ENCODE data around the gene ATP6V1F. TPM values are rescaled to one million over a fixed set of nuclear protein-coding genes. Genes with fewer than 3 reads are reported as not detected.

ATP6V1F gene
- polyA plus RNA-seq, 4 donors = 145 to 239 (median 191) TPM

DNA sequence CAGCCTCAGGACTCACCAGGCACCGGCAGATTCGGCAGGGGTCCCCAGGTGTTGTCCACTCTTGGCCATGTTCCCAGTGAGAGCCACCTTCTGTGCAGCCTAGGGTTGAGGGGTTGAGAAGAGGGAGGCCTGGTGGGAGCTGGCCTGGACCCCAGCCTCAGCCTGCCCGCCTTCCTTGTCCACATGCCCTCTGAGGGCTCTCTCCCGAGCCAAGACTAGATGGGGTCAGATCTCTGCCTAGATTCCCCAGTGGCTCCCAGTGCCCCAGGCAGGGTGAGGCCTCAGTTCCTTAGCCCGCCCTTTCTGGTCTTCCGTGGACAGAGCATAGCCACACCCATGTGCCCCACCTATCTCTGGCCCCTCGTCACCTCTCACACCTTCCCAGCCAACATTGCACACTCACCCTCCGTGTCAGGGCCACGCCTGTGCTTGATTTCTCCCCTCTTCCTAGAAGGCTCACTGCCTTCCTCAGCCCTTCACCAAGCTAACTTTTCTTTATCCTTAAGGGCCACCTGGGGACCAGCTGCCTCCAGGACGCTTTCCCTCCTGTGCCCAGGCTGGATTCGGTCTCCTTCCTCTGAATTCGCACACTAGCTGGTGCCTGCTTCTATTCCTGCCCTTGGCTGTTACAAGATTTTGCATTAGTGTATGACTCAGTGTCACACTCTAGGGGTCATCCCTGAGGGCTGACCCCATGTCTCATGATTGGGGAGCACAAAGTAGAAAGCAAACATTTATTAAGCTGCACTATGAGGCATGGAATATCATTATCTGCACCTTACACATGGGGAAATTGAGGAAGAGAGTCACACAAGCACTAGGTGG lies 40.3 kb downstream of the ATP6V1F start:
- DNase-seq (peak in 1 of 2 donors; percentile 45), FAIRE-seq (no peak)
- H3K4me1 ChIP-seq (ENCODE audit: control insufficient read depth in 3 of 3, insufficient read depth in 2 of 3, low read depth in 1 of 3, low read length in 2 of 3) = peaks cover 0 to 4% (median 3%) of the 10 kb centered on the region in 3 donors
- no peak overlapping the region for H3K27ac ChIP-seq (ENCODE audit: low read depth in 1 of 3, low read length in 2 of 3)
- no peak overlapping the region for H3K4me3 ChIP-seq (ENCODE audit: low read depth in 1 of 3, low read length in 3 of 3)
- WGBS, 3 donors = 53 to 77% (median 63%) methylated on average over 11 to 12 of the region's 12 CpGs
- H3K36me3 ChIP-seq (ENCODE audit: control insufficient read depth in 3 of 3, insufficient read depth in 2 of 3, low read depth in 1 of 3, low read length in 3 of 3) = no peaks in the 10 kb centered on the region
- peaks cover 0 to 6% (median 2%) of the 10 kb centered on the region in 3 donors for H3K27me3 ChIP-seq (ENCODE audit: control insufficient read depth in 3 of 3, insufficient read depth in 3 of 3, low read length in 3 of 3)
- H3K9me3 ChIP-seq (ENCODE audit: control insufficient read depth in 2 of 2, insufficient read depth in 1 of 2, low read depth in 1 of 2, low read length in 1 of 2) = peaks cover 0 to 6% of the 10 kb centered on the region in 2 donors

DNA sequence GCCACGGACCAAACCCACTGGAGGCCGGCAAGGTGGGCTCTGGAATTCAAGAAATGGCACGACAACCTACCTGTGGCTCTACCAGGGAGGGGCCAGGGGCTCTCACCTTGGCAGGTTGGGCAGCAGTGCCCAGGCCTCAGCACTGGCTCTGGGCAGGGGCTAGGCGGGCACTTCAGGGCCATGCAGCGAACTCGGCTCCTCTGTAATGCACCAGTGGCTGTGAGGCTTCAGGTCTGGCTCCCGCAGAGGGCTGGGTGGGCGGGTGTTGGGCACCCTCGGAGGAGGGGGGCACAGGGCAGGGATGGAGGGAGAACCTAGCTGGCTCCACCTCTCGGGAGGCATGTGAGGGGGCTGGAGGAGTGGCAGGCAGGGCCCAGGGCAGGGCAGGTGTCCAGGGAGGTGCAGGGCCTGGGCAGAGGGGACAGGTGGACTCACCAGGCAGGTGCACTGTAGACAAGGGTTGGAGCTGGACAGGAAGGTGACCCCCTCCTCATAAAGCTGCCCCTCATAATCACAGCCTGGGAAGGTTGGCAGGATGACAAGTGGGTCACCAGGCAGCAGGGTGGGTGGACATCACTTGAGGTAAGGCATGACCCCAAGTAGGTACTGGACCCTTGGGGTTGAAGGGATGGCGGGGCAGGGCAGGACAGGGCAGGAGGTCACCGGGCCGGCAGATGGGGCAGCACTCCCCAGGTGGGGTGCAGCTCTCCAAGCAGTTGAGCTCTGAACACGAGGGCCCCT lies 41.1 kb downstream of the ATP6V1F start:
- WGBS, 3 donors = 74 to 82% (median 74%) methylated on average over 12 to 14 of the region's 14 CpGs
- Histone ChIP-seq H3K9me3 (ENCODE audit: control insufficient read depth in 2 of 2, insufficient read depth in 1 of 2, low read depth in 1 of 2, low read length in 1 of 2) (peaks cover 0 to 3% of the 10 kb centered on the region in 2 donors), H3K27me3 (ENCODE audit: control insufficient read depth in 3 of 3, insufficient read depth in 3 of 3, low read length in 3 of 3) (peaks cover 0 to 6% (median 4%) of the 10 kb centered on the region in 3 donors), H3K4me1 (ENCODE audit: control insufficient read depth in 3 of 3, insufficient read depth in 2 of 3, low read depth in 1 of 3, low read length in 2 of 3) (peaks cover 0 to 4% (median 3%) of the 10 kb centered on the region in 3 donors), H3K27ac (ENCODE audit: low read depth in 1 of 3, low read length in 2 of 3) (no peak overlapping the region), H3K36me3 (ENCODE audit: control insufficient read depth in 3 of 3, insufficient read depth in 2 of 3, low read depth in 1 of 3, low read length in 3 of 3) (no peaks in the 10 kb centered on the region), H3K4me3 (ENCODE audit: low read depth in 1 of 3, low read length in 3 of 3) (no peak overlapping the region)
- no peak for FAIRE-seq
- no peak for DNase-seq

DNA sequence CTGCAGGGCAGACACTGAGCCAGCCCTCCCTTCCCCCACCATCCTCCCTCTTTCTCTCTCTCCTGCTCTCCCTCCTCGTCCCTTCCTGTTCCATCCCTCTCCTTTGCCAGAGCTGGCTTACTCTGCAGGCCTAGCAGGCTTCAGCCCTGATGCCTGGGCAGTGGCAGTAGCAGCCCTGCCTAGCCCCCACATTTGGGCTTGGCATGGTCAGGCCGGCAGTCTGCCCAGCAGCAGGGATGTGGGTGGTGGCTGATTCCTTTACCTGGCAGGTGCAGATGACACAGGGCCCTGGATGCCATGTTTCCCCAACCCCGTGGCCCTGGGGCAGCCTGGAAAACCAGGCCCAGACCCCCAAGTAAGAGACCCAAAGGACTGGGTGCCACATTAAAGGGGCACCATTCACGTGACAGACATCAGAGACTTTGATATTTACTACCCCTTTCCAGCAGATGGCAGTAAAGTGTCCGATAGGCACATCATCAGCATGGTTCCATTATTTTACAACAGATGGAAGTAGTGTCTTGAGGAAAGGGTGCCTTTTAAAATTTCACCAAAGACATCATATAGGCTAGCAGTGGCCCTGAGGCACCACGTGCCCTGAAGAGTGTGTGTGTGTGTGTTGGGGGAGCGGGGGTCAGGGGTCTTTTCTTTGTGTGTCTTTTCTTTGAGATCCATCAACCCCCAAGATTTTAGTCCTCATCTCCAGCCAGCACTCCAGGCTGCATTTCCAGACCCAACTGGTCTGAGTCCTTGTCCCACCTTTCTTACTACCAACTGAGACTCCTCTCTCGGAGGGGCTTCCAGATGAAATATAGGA lies 41.9 kb downstream of the ATP6V1F start:
- WGBS, 3 donors = 23 to 43% (median 33%) methylated on average over 8 of the region's 8 CpGs
- Histone ChIP-seq H3K27ac (ENCODE audit: low read depth in 1 of 3, low read length in 2 of 3) (no peak overlapping the region), H3K4me1 (ENCODE audit: control insufficient read depth in 3 of 3, insufficient read depth in 2 of 3, low read depth in 1 of 3, low read length in 2 of 3) (peaks cover 0 to 5% (median 4%) of the 10 kb centered on the region in 3 donors), H3K27me3 (ENCODE audit: control insufficient read depth in 3 of 3, insufficient read depth in 3 of 3, low read length in 3 of 3) (peaks cover 0 to 13% (median 6%) of the 10 kb centered on the region in 3 donors), H3K9me3 (ENCODE audit: control insufficient read depth in 2 of 2, insufficient read depth in 1 of 2, low read depth in 1 of 2, low read length in 1 of 2) (peaks cover 0 to 3% of the 10 kb centered on the region in 2 donors), H3K36me3 (ENCODE audit: control insufficient read depth in 3 of 3, insufficient read depth in 2 of 3, low read depth in 1 of 3, low read length in 3 of 3) (no peaks in the 10 kb centered on the region), H3K4me3 (ENCODE audit: low read depth in 1 of 3, low read length in 3 of 3) (no peak overlapping the region)
- FAIRE-seq (no peak), DNase-seq (peak; percentile 59 to 66)

DNA sequence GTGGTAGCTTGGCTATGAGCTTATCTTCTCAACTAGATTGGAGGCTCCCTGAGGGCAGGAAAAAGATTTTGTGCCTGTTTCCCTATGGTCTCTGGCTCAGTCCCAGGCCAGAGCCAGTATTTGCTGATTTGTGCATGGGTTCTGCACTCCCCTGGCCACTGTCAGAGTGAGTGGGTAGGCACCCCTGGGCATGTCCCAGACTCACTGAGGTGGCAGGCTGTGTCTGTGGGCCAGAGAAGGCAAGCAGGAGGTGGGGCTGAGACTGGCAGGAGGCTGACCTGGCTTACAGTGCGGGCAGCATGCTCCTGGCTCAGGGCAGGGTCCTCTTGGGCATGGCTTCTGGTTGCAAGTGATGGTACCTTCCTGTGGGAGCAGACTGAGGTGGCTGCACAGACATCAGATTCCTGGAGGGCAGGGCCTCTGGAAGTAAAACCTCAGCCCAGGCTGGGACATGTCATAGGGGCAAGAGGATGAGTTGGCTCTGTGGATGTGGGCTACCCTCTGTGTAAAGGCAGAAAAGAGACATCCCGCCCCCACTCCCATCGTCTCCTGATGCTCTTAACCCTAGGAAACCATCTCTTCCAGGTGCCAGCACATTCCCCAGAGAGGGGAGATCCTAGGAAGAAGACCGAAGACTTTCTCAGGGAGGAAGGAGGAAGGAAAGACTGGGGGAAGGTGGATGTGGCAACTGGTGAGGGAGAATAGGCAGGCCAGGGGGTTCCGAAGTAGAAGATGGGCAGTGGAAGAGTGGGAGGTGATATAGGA lies 43.5 kb downstream of the ATP6V1F start:
- no peaks in the 10 kb centered on the region for H3K9me3 ChIP-seq (ENCODE audit: control insufficient read depth in 2 of 2, insufficient read depth in 1 of 2, low read depth in 1 of 2, low read length in 1 of 2)
- H3K27me3 ChIP-seq (ENCODE audit: control insufficient read depth in 3 of 3, insufficient read depth in 3 of 3, low read length in 3 of 3) = peaks cover 0 to 27% (median 8%) of the 10 kb centered on the region in 3 donors
- FAIRE-seq (no peak), DNase-seq (no peak)
- H3K4me1 ChIP-seq (ENCODE audit: control insufficient read depth in 3 of 3, insufficient read depth in 2 of 3, low read depth in 1 of 3, low read length in 2 of 3) = peaks cover 2 to 14% (median 4%) of the 10 kb centered on the region in 3 donors
- H3K36me3 ChIP-seq (ENCODE audit: control insufficient read depth in 3 of 3, insufficient read depth in 2 of 3, low read depth in 1 of 3, low read length in 3 of 3) = no peaks in the 10 kb centered on the region
- H3K27ac ChIP-seq (ENCODE audit: low read depth in 1 of 3, low read length in 2 of 3) = no peak overlapping the region
- WGBS, 3 donors = 78 to 92% (median 85%) methylated on average over 5 of the region's 5 CpGs
- no peak overlapping the region for H3K4me3 ChIP-seq (ENCODE audit: low read depth in 1 of 3, low read length in 3 of 3)

DNA sequence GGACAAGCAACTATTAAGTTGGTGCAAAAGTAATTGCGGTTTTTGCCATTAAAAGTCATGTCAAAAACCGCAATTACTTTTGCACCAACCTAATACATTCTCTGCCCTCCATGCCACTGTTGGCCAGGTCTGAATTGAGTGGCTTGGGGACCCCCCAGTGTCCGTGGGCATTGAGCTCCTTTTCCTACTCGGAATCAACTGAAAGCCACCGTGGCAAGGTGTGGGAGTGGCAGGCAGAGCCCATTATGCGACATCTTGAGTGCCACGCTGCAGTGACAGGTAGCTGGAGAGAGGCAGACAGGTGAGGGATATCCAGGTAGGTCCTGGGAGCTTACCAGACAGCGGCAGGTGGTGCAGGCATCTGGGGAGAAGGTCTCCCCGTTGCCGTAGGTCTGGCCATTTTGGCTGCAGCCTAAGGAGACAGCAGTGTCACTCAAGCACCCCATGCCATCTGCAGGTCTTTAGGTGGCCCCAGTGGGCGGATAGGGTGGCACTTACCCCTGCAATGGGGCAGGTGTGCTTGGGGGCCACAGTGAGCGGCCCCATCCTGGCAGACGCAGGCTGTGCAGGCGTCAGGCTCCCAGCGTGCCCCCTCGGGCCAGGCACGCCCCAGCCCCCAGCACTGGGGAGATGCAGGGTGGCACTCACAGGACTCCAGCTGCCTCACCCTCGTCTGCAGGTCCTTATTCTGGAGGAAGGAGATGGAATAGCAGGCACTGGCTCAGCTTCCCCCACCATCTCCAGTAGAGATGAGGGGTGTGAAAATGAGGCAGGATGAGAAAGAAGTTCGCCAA lies 44.3 kb downstream of the ATP6V1F start:
- FAIRE-seq = no peak
- no peak for DNase-seq
- Histone ChIP-seq H3K9me3 (ENCODE audit: control insufficient read depth in 2 of 2, insufficient read depth in 1 of 2, low read depth in 1 of 2, low read length in 1 of 2) (no peaks in the 10 kb centered on the region), H3K4me3 (ENCODE audit: low read depth in 1 of 3, low read length in 3 of 3) (no peak overlapping the region), H3K27me3 (ENCODE audit: control insufficient read depth in 3 of 3, insufficient read depth in 3 of 3, low read length in 3 of 3) (peaks cover 4 to 35% (median 8%) of the 10 kb centered on the region in 3 donors), H3K27ac (ENCODE audit: low read depth in 1 of 3, low read length in 2 of 3) (no peak overlapping the region), H3K36me3 (ENCODE audit: control insufficient read depth in 3 of 3, insufficient read depth in 2 of 3, low read depth in 1 of 3, low read length in 3 of 3) (no peaks in the 10 kb centered on the region), H3K4me1 (ENCODE audit: control insufficient read depth in 3 of 3, insufficient read depth in 2 of 3, low read depth in 1 of 3, low read length in 2 of 3) (peaks cover 2 to 17% (median 4%) of the 10 kb centered on the region in 3 donors)
- WGBS, 3 donors = 75 to 88% (median 75%) methylated on average over 18 to 19 of the region's 19 CpGs

DNA sequence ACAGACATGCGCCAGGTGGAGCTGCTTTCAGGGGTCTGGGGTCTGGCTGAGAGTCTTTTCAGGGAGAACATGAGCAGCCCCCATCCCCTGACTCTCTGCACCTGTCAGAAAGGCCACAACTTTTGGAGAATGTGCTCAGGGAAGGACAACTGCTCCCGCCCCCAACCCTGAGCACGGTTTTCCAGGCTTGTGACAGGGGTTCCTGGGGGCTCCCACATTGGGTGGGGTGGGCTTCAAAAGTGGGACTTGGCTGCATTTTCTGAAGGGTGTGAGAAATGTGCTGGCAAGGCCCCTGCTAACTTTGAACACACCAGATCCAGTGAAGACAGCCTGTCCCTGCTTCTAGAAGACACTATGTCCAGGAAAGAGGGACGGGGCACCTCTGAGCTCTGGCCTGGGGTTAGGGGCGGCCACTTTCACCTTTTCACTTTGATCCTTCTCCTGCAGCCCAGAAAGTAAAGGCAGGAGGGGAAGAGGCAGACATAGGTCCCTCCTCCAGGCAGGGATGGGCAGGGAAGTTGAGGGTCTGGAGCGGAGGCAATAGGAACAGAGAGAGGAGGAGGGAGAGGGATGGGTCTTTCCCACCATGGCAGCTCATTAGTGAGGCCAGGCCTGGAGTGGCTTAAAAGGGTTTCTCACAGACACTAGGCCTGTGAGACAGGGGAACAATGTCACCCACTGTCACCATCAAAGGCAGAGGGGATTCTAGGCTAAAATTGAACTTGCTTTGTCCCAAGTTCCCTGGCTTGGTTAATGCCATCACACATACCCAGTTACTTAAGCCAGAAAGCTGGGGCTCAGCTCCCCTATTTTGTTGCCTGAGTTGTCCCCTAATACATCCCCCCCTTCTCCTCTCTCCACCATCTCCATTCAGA lies 46.3 kb downstream of the ATP6V1F start:
- DNase-seq = no peak
- peak overlapping the region in 1 of 3 donors; percentile 35 for H3K4me3 ChIP-seq (ENCODE audit: low read depth in 1 of 3, low read length in 3 of 3)
- no peaks in the 10 kb centered on the region for H3K9me3 ChIP-seq (ENCODE audit: control insufficient read depth in 2 of 2, insufficient read depth in 1 of 2, low read depth in 1 of 2, low read length in 1 of 2)
- peaks cover 0 to 14% (median 2%) of the 10 kb centered on the region in 3 donors for H3K4me1 ChIP-seq (ENCODE audit: control insufficient read depth in 3 of 3, insufficient read depth in 2 of 3, low read depth in 1 of 3, low read length in 2 of 3)
- 86 to 89% (median 87%) methylated on average over 5 to 6 of the region's 6 CpGs for WGBS, 3 donors
- no peaks in the 10 kb centered on the region for H3K36me3 ChIP-seq (ENCODE audit: control insufficient read depth in 3 of 3, insufficient read depth in 2 of 3, low read depth in 1 of 3, low read length in 3 of 3)
- H3K27me3 ChIP-seq (ENCODE audit: control insufficient read depth in 3 of 3, insufficient read depth in 3 of 3, low read length in 3 of 3) = peaks cover 4 to 40% (median 8%) of the 10 kb centered on the region in 3 donors
- FAIRE-seq = no peak
- H3K27ac ChIP-seq (ENCODE audit: low read depth in 1 of 3, low read length in 2 of 3) = no peak overlapping the region

Data from small intestine (tissue), 7 donors.